Measurements from ENCODE around the gene PTPRN. TPM values are rescaled to one million over a fixed set of nuclear protein-coding genes. Genes with fewer than 3 reads are reported as not detected.
"Not testable (repeated sequence)": the region's sequence is repeated elsewhere in the genome, so short reads cannot be mapped to it uniquely, and the experiment has no call there.

Gene PTPRN
- total and polyA plus RNA-seq, 10 of the 15 experiments (the other 5 are each of a cell fraction or from before 2014, with no cell fraction given), result 0.28 to 0.69 TPM; not detected in 8

GRCh38 chr2:219258942-219259341, 50.3 kb downstream of the PTPRN start:
- DNase-seq (ENCODE audit: low read depth, low spot score); BruUV-seq (replicated peaks); FAIRE-seq; intact Hi-C loops (cut with micrococcal nuclease; ENCODE audit: unreplicated experiment); H3K4me3 ChIP-seq; H3K79me2 ChIP-seq (ENCODE audit: control insufficient read depth, insufficient read depth, low read length); H3K9me3 ChIP-seq (replicated peaks; ENCODE audit: control insufficient read depth, insufficient read depth, low read length); ATAC-seq; H3K27ac ChIP-seq (ENCODE audit: control insufficient read depth, insufficient read depth); H2AFZ ChIP-seq (ENCODE audit: control insufficient read depth, low read depth, low read length); H3K4me2 ChIP-seq (ENCODE audit: control insufficient read depth, insufficient read depth); SMC1A ChIA-PET (ENCODE audit: uncharacterized antibody, unreplicated experiment); H3K4me1 ChIP-seq (ENCODE audit: control insufficient read depth, insufficient read depth, low read length); H4K20me1 ChIP-seq (ENCODE audit: control insufficient read depth, insufficient read depth); H3K36me3 ChIP-seq (ENCODE audit: control insufficient read depth in 2 of 2, insufficient read depth in 2 of 2, low read length in 1 of 2); in situ Hi-C loops (cut with MboI); H3K27me3 ChIP-seq (replicated peaks in 1 of 2; ENCODE audit: control insufficient read depth in 2 of 2, insufficient read depth in 2 of 2, low read length in 1 of 2); H3K9ac ChIP-seq (ENCODE audit: control insufficient read depth, insufficient read depth, low read length): not testable (repeated sequence)
- POLR2A ChIA-PET, result interaction anchor here (0.5 to 0.8 kb wide), 3 partner anchors 10 to 603 kb away, joined by 3 to 8 read pairs (median 5); partner anchors contain the start of genes GLB1L and STK16
- RAD21 ChIA-PET (ENCODE audit: unreplicated experiment), result interaction anchor here (1.0 kb wide), 1 partner anchor 36 kb away, joined by 4 read pairs; no protein-coding TSS in a partner anchor
- 81% methylated on average over 10 of the region's 10 CpGs for WGBS (ENCODE audit: insufficient coverage, insufficient replicate concordance, low lambda C conversion rate, missing lambda C conversion rate)
- CTCF ChIA-PET, result interaction anchor here (0.9 to 1.4 kb wide), 4 partner anchors 18 to 36 kb away, joined by 3 to 5 read pairs (median 4); no protein-coding TSS in a partner anchor

GRCh38 chr2:219254590-219255201, 54.5 kb downstream of the PTPRN start:
- CTCF ChIA-PET, result interaction anchor here (0.6 to 6.1 kb wide), 16 partner anchors 10 to 357 kb away, joined by 3 to 65 read pairs (median 4); partner anchors contain the start of genes CNPPD1, DNAJB2, GLB1L and NHEJ1
- RAD21 ChIA-PET (ENCODE audit: unreplicated experiment), result interaction anchor here (0.8 to 5.1 kb wide), 11 partner anchors 9 to 134 kb away, joined by 3 to 53 read pairs (median 5); partner anchors contain the start of genes ANKZF1, ATG9A, DNAJB2 and GLB1L
- Histone ChIP-seq H3K9ac (ENCODE audit: control insufficient read depth, insufficient read depth, low read length) (peak overlapping the region; percentile 50; the same call in 1 of the 2 replicates), H3K4me3 (peak overlapping the region; percentile 86), H2AFZ (ENCODE audit: control insufficient read depth, low read depth, low read length) (peak overlapping the region; percentile 92), H3K4me2 (ENCODE audit: control insufficient read depth, insufficient read depth) (peak overlapping the region; percentile 92), H3K27ac (ENCODE audit: control insufficient read depth, insufficient read depth) (no peak overlapping the region), H3K36me3 (ENCODE audit: control insufficient read depth in 2 of 2, insufficient read depth in 2 of 2, low read length in 1 of 2) (peaks cover 8 to 9% of the 10 kb centered on the region in 2 experiments), H3K27me3 (replicated peaks in 1 of 2; ENCODE audit: control insufficient read depth in 2 of 2, insufficient read depth in 2 of 2, low read length in 1 of 2) (no peaks in the 10 kb centered on the region), H3K4me1 (ENCODE audit: control insufficient read depth, insufficient read depth, low read length) (peaks cover 16% of the 10 kb centered on the region), H4K20me1 (ENCODE audit: control insufficient read depth, insufficient read depth) (0 out of 2 replicates have a peak, but pooled peaks cover 3% of the 10 kb centered on the region), H3K9me3 (replicated peaks; ENCODE audit: control insufficient read depth, insufficient read depth, low read length) (no peaks in the 10 kb centered on the region), H3K79me2 (ENCODE audit: control insufficient read depth, insufficient read depth, low read length) (peaks cover 38% of the 10 kb centered on the region)
- ATAC-seq (peak; percentile 29), FAIRE-seq (peak; percentile 81), DNase-seq (ENCODE audit: low read depth, low spot score) (no peak)
- POLR2A ChIA-PET, result interaction anchor here (0.8 to 9.0 kb wide), 16 partner anchors 9 to 368 kb away, joined by 3 to 160 read pairs (median 4); partner anchors contain the start of genes ABCB6, ANKZF1, ATG9A and DNAJB2
- in situ Hi-C loops (cut with MboI), result no loop called here
- intact Hi-C loops (cut with micrococcal nuclease; ENCODE audit: unreplicated experiment), result loop anchor here (2.0 kb wide), 1 partner anchor 94 kb away; the partner anchor contains the start of gene NHEJ1
- BruUV-seq (replicated peaks), result no TSS peak
- 6% methylated on average over 12 of the region's 12 CpGs for WGBS (ENCODE audit: insufficient coverage, insufficient replicate concordance, low lambda C conversion rate, missing lambda C conversion rate)
- SMC1A ChIA-PET (ENCODE audit: uncharacterized antibody, unreplicated experiment), result interaction anchor here (0.7 to 8.6 kb wide), 9 partner anchors 9 to 359 kb away, joined by 3 to 98 read pairs (median 4); partner anchors contain the start of genes ABCB6, DNAJB2, GLB1L and STK16
- TF ChIP-seq CREB1 (IDR thresholded peaks at IDR 0.05; ENCODE audit: low read depth) (peak; percentile 37; the same call in 1 of the 2 replicates), NFYA (IDR thresholded peaks at IDR 0.05; ENCODE audit: borderline replicate concordance, low read depth, low read length) (no peak), DPF2 (IDR thresholded peaks at IDR 0.05) (no peak), SPI1 (IDR thresholded peaks at IDR 0.05; ENCODE audit: borderline replicate concordance, insufficient read depth, low read depth, low read length) (0 out of 2 replicates have a peak, but pooled peaks have one; percentile 5), BHLHE40 (IDR thresholded peaks at IDR 0.05; ENCODE audit: borderline replicate concordance in 1 of 2, low read depth in 2 of 2, low read length in 1 of 2) (0 out of 4 replicates have a peak, but pooled peaks of 1 of the 2 experiments have one; percentile 2), ESRRA (IDR thresholded peaks at IDR 0.05; ENCODE audit: low read length) (peak; percentile 79), HDGF (IDR thresholded peaks at IDR 0.05) (peak; percentile 51; the same call in 1 of the 2 replicates), MLLT1 (IDR thresholded peaks at IDR 0.05) (peak; percentile 29; the same call in 1 of the 2 replicates), LARP7 (IDR thresholded peaks at IDR 0.05) (0 out of 2 replicates have a peak, but pooled peaks have one; percentile 39), IKZF2 (IDR thresholded peaks at IDR 0.05) (no peak), ATF2 (IDR thresholded peaks at IDR 0.05; ENCODE audit: low read length) (0 out of 2 replicates have a peak, but pooled peaks have one; percentile 26), ATF7 (IDR thresholded peaks at IDR 0.05; ENCODE audit: low read depth) (peak; percentile 89), RELA (IDR thresholded peaks at IDR 0.05; ENCODE audit: borderline replicate concordance, partially characterized antibody) (no peak)

All from GM12878 (cell line).